ENCODE measurements around the gene C18orf63.

The C18orf63 gene

GRCh38 chr18:74377776-74378175 lies 62.1 kb downstream of the C18orf63 start:
- DNase-seq (ENCODE audit: low spot score): no peak

- DNase-seq (ENCODE audit: low spot score): no peak
Measured at GRCh38 chr18:74378179-74378682, 62.6 kb downstream of the C18orf63 start.

GRCh38 chr18:74380916-74381315 lies 65.3 kb downstream of the C18orf63 start:
- DNase-seq (ENCODE audit: low spot score): no peak

GRCh38 chr18:74381621-74382295 lies 66.1 kb downstream of the C18orf63 start:
- no peak for DNase-seq (ENCODE audit: low spot score)

GRCh38 chr18:74382481-74383017 lies 66.9 kb downstream of the C18orf63 start:
- DNase-seq (ENCODE audit: low spot score): no peak

- no peak for DNase-seq (ENCODE audit: low spot score)
Measured at GRCh38 chr18:74387383-74387782, 71.7 kb downstream of the C18orf63 start.

GRCh38 chr18:74388227-74388626 lies 72.6 kb downstream of the C18orf63 start:
- no peak for DNase-seq (ENCODE audit: low spot score)

GRCh38 chr18:74389171-74389927 lies 73.7 kb downstream of the C18orf63 start:
- DNase-seq (ENCODE audit: low spot score): no peak

- DNase-seq (ENCODE audit: low spot score): no peak
Measured at GRCh38 chr18:74389991-74390390, 74.4 kb downstream of the C18orf63 start.

- DNase-seq (ENCODE audit: low spot score): no peak
Measured at GRCh38 chr18:74390900-74391299, 75.3 kb downstream of the C18orf63 start.

GRCh38 chr18:74392323-74392722 lies 76.7 kb downstream of the C18orf63 start:
- no peak for DNase-seq (ENCODE audit: low spot score)

- DNase-seq (ENCODE audit: low spot score): no peak
Measured at GRCh38 chr18:74395006-74395405, 79.4 kb downstream of the C18orf63 start.

GRCh38 chr18:74395648-74396154 lies 80.1 kb downstream of the C18orf63 start:
- no peak for DNase-seq (ENCODE audit: low spot score)

- no peak for DNase-seq (ENCODE audit: low spot score)
Measured at GRCh38 chr18:74396171-74397169, 80.8 kb downstream of the C18orf63 start.

- DNase-seq (ENCODE audit: low spot score): no peak
Measured at GRCh38 chr18:74397572-74397971, 81.9 kb downstream of the C18orf63 start.

GRCh38 chr18:74399091-74399887 lies 83.7 kb downstream of the C18orf63 start:
- DNase-seq (ENCODE audit: low spot score): no peak

GRCh38 chr18:74400813-74401212 lies 85.2 kb downstream of the C18orf63 start:
- DNase-seq (ENCODE audit: low spot score): no peak

GRCh38 chr18:74402806-74403433 lies 87.3 kb downstream of the C18orf63 start:
- DNase-seq (ENCODE audit: low spot score): no peak

- no peak for DNase-seq (ENCODE audit: low spot score)
Measured at GRCh38 chr18:74407888-74408287, 92.2 kb downstream of the C18orf63 start.

Data from germinal center (tissue), 1 donor.